HL-60 (cell line): ENCODE results near the gene EPHB2.
A peak's percentile ranks its signal among the peaks of the same experiment; 100 is the strongest.

Source experiments
- DNase-seq, 2 experiments: peaks; one replicate each; pipeline ENCODE4 v3.0.0-alpha.2; 2010 to 2020; ENCODE audit warnings: low read depth in 1 of 2, low spot score in 1 of 2
- H3K27ac ChIP-seq: fragments of 250-450 bp; sonication (Bioruptor Pico); replicated peaks from 2 replicates; pipeline ENCODE4 v1.5.1; 2020; ENCODE audit warnings: mild to moderate bottlenecking, moderate library complexity
- H3K27me3 ChIP-seq: fragments of 250-450 bp; sonication (Bioruptor Pico); 2 replicates; pipeline ENCODE4 v1.5.1; 2021; ENCODE audit warnings: mild to moderate bottlenecking, moderate library complexity; ENCODE audit not compliant: insufficient read depth, poor library complexity, severe bottlenecking
- H3K4me3 ChIP-seq: replicated peaks from 2 replicates; pipeline ENCODE4 v1.5.1; 2011; ENCODE audit warnings: mild to moderate bottlenecking, control low read depth, low read length; ENCODE audit not compliant: insufficient read depth
- GABPA ChIP-seq: IDR thresholded peaks from 2 replicates; pipeline ENCODE4 v1.6.1; 2012; ENCODE audit warnings: low read depth
- POLR2AphosphoS5 ChIP-seq: IDR thresholded peaks from 2 replicates; pipeline ENCODE4 v1.6.1; 2012; ENCODE audit warnings: low read depth
- REST ChIP-seq: IDR thresholded peaks from 2 replicates; pipeline ENCODE4 v1.6.1; 2012; ENCODE audit warnings: low read depth; ENCODE audit not compliant: insufficient replicate concordance
- SPI1 ChIP-seq: IDR thresholded peaks from 2 replicates; pipeline ENCODE4 v1.6.1; 2012; ENCODE audit warnings: low read depth, mild to moderate bottlenecking, borderline replicate concordance
- TF ChIP-seq, protein P1 (sequence below): IDR thresholded peaks from one replicate; pipeline ENCODE4 v1.5.1; 2011; ENCODE audit warnings: low read length, control low read depth, inconsistent platforms; ENCODE audit not compliant: insufficient read depth

Gene EPHB2

DNA sequence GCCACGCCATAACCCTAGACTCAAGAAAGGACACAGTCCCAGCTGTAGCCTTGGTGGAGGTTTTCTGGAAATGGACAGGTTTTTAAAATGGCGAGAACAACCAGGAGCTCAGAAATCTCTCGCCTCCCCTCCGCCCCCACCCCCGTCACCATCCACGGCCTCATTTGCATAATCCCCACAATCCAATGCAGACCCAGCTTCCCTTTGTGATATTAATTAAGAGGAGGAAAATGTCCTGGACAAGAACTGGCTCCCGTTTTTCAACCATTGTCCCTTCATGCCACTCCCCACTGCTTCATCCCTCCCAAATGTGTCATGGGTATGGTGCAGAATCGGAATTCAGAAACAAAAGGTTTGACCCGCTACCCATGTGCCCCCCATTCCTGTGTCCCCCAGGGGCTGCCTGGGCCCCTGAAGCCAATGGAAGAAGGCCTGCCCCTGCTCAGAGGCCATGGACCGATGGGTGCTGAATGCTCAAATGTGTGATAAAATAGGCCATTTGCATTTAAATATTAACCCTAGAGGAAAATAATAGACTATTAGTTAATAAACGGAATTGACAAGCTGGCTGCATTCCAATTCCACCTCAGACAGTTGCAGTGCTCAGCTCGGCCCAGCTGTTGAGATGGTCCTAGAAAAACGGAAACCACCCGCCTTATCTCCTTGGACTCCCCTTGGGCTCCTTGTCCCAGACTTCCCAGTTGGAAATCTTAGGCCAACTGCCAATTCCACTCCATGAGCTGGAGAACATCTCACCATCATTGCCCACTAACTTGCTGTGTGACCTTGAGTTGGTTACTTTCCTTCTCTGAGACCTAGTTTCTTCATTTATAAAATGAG lies 10.7 kb upstream of the EPHB2 start:
- Histone ChIP-seq H3K27ac (no peak overlapping the region), H3K27me3 (no peaks in the 10 kb centered on the region), H3K4me3 (no peak overlapping the region)
- no peak for DNase-seq
- no peak for TF ChIP-seq GABPA
- no peak for TF ChIP-seq POLR2AphosphoS5
- TF ChIP-seq REST, result no peak
- TF ChIP-seq, protein P1, sequence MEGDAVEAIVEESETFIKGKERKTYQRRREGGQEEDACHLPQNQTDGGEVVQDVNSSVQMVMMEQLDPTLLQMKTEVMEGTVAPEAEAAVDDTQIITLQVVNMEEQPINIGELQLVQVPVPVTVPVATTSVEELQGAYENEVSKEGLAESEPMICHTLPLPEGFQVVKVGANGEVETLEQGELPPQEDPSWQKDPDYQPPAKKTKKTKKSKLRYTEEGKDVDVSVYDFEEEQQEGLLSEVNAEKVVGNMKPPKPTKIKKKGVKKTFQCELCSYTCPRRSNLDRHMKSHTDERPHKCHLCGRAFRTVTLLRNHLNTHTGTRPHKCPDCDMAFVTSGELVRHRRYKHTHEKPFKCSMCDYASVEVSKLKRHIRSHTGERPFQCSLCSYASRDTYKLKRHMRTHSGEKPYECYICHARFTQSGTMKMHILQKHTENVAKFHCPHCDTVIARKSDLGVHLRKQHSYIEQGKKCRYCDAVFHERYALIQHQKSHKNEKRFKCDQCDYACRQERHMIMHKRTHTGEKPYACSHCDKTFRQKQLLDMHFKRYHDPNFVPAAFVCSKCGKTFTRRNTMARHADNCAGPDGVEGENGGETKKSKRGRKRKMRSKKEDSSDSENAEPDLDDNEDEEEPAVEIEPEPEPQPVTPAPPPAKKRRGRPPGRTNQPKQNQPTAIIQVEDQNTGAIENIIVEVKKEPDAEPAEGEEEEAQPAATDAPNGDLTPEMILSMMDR, result no peak
- TF ChIP-seq SPI1, result no peak

DNA sequence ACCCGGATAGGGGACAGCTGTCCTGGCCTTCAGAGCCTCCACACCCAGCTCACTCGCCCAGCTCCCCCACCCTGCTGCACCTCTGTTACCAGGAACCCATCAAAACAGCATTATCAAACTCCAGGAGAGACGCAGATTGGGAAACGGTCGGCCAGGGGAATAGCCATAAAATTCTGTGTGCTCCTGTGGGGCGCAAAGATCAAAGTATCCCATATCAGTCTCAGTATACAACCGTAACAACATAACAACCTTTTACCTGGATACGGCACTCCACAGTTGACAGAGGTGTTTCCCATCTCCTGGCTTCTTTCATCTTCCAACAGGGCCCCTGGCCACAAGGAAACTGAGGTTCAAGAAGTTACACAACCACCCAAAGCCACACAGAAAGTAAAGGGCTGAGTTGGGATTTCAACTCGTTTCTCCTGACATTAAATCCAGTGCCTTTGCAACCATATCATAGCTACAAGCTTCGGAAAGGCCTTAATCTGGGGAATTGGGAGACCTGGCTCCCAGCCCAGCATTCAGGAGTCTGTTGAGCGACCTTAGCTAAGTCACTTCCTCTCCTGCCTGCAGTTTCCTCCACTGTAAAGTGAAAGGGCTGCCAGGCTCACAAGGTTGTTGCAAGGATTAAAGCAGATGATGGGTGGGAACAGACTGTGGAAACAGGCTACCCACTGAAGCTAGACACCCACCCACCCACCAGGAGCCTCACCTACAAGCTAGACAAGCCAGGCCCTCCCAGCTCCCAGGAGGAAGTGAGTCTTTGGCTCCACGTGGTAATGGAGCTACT lies 8.1 kb upstream of the EPHB2 start:
- Histone ChIP-seq H3K27me3 (no peaks in the 10 kb centered on the region), H3K4me3 (no peak overlapping the region), H3K27ac (no peak overlapping the region)
- TF ChIP-seq SPI1, result peak; percentile 90
- TF ChIP-seq, protein P1, result no peak
- DNase-seq, result peak in 1 of 2 experiments; percentile 18

DNA sequence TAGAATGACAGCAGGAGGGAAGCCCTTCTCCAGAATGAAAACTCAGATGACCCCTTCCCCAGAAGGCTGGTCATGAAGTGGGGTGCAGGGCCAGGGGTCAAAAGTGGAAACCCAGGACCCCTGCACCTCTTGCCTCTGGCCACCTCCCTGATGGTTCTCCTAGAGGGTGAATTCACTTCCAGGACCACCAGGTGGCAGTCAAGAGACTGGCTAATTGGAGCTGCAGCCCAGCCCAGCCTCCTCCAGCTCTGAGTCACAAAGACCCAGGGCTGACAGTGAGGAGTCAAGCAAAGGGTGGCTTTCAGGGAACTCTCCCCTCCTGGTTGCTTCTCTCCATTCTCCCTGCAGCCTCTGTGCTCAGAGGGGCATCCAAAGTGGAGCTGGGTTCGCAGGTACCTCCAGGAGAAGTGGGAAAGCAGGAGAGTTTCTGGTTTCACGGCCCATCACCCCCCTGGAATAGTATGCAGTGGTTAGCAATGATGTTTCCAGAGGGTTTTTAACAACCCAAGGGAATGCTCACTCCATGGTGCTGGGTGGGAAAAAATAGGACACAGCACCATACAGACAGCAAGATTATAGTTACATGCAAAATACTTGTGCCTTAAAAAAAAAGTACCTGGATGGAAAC lies 6.1 kb upstream of the EPHB2 start:
- peak; percentile 46 to 73 for DNase-seq
- H3K4me3 ChIP-seq, result no peak overlapping the region
- H3K27me3 ChIP-seq, result peaks cover under 1% of the 10 kb centered on the region
- no peak for TF ChIP-seq REST
- TF ChIP-seq, protein P1, result peak; percentile 53
- TF ChIP-seq SPI1, result no peak
- TF ChIP-seq GABPA, result no peak
- TF ChIP-seq POLR2AphosphoS5, result no peak
- no peak overlapping the region for H3K27ac ChIP-seq
